Prostate gland (tissue), 2 donors: ENCODE measurements around the gene PRAMEF14.
"Not testable (repeated sequence)": the region's sequence is repeated elsewhere in the genome, so short reads cannot be mapped to it uniquely, and the experiment has no call there.

Experiments
- CTCF ChIP-seq, 4 experiments: fragments of 200-600 bp in 2 of 4; fragments of 450-650 bp in 2 of 4; sonication (generic) in 2 of 4; IDR thresholded peaks; 1 replicate in 3 of 4; 2 replicates in 1 of 4; pipeline ENCODE4 v1.5.1; 2016 to 2019; ENCODE audit warnings: antibody characterized with exemption in 4 of 4, mild to moderate bottlenecking in 2 of 4, moderate library complexity in 2 of 4
- POLR2A ChIP-seq: fragments of 450-650 bp; IDR thresholded peaks from one replicate; pipeline ENCODE4 v1.6.1; 2016; ENCODE audit warnings: antibody characterized with exemption, mild to moderate bottlenecking

GRCh38 chr1:13389332-13389731 is 42.4 kb upstream of the PRAMEF14 start, which contains the start of gene PRAMEF17:
- not testable (repeated sequence) for TF ChIP-seq CTCF (IDR thresholded peaks at IDR 0.05); POLR2A
